Measurements from ENCODE around the gene YEATS2. TPM values are rescaled to one million over a fixed set of nuclear protein-coding genes. Genes with fewer than 3 reads are reported as not detected.

Gene YEATS2
- total and polyA plus RNA-seq, 2 of the 4 experiments (the other 2 are of a cell fraction), result 30.1 to 43.0 TPM

DNA sequence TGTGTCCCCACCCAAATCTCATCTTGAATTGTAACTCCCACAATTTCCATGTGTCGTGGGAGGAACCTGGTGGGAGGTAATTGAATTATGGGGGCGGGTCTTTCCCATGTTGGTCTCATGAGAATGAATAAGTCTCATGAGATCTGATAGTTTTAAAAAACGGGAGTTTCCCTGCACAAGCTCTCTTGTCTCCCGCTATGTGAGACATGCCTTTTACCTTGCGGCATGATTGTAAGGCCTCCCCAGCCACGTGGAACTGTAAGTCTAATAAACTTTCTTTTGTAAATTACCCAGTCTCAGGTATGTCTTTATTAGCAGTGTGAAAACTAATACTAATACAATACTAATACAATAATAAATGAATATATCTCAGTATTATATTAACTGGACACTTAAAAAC is 9.9 kb upstream of the YEATS2 start:
- ChIA-PET POLR2A (ENCODE audit: unreplicated experiment) (no interaction called here), CTCF (interaction anchor here (0.9 kb wide), 1 partner anchor 9 kb away, joined by 3 read pairs; no protein-coding TSS in a partner anchor)
- H4K8ac ChIP-seq (ENCODE audit: low read depth in 2 of 2, low read length in 2 of 2), result no peak overlapping the region

More for the DNA sequence above, 9.9 kb upstream of the YEATS2 start:
- H3K9me3 ChIP-seq (ENCODE audit: control insufficient read depth, insufficient read depth, low read length), result no peaks in the 10 kb centered on the region
- no peak overlapping the region for H2BK120ac ChIP-seq (ENCODE audit: low read depth, low read length)
- no peak overlapping the region for H2AK5ac ChIP-seq (ENCODE audit: low read depth, low read length)
- H3K4me2 ChIP-seq (ENCODE audit: low read depth, low read length), result no peak overlapping the region
- H3K9ac ChIP-seq (ENCODE audit: low read depth, low read length), result no peak overlapping the region
- no peak overlapping the region for H3K4ac ChIP-seq (ENCODE audit: low read depth, low read length)
- H3K4me3 ChIP-seq (ENCODE audit: insufficient read depth, low read depth, low read length), result no peak overlapping the region
- no peaks in the 10 kb centered on the region for H3K27me3 ChIP-seq (ENCODE audit: control insufficient read depth, insufficient read depth, low read length)
- no peak overlapping the region for H4K5ac ChIP-seq (ENCODE audit: low read depth, low read length)
- TF ChIP-seq CHD1 (IDR thresholded peaks at IDR 0.05; ENCODE audit: low read depth, low read length) (no peak), MXI1 (IDR thresholded peaks at IDR 0.05; ENCODE audit: borderline replicate concordance, low read depth, low read length) (no peak), FOS (IDR thresholded peaks at IDR 0.05; ENCODE audit: low read depth, low read length) (no peak), SMC3 (IDR thresholded peaks at IDR 0.05; ENCODE audit: low read depth, low read length) (no peak), MAFK (IDR thresholded peaks at IDR 0.05; ENCODE audit: low read depth, low read length) (no peak), MAZ (IDR thresholded peaks at IDR 0.05; ENCODE audit: borderline replicate concordance, low read depth, low read length) (no peak), NFE2L2 (IDR thresholded peaks at IDR 0.05; ENCODE audit: low read depth, low read length) (no peak), CTCF (conservative IDR thresholded peaks at IDR 0.05; ENCODE audit: low read depth, low read length) (no peak), RAD21 (IDR thresholded peaks at IDR 0.05; ENCODE audit: low read length) (no peak), CEBPB (IDR thresholded peaks at IDR 0.05; ENCODE audit: low read depth, low read length) (no peak), BHLHE40 (IDR thresholded peaks at IDR 0.05; ENCODE audit: low read depth, low read length) (no peak), RCOR1 (IDR thresholded peaks at IDR 0.05; ENCODE audit: insufficient replicate concordance, low read length) (no peak), POLR2A (IDR thresholded peaks at IDR 0.05; ENCODE audit: low read depth, low read length) (no peak), RFX5 (IDR thresholded peaks at IDR 0.05; ENCODE audit: low read depth, low read length) (no peak)
- TF ChIP-seq, protein P1, sequence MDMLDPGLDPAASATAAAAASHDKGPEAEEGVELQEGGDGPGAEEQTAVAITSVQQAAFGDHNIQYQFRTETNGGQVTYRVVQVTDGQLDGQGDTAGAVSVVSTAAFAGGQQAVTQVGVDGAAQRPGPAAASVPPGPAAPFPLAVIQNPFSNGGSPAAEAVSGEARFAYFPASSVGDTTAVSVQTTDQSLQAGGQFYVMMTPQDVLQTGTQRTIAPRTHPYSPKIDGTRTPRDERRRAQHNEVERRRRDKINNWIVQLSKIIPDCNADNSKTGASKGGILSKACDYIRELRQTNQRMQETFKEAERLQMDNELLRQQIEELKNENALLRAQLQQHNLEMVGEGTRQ (IDR thresholded peaks at IDR 0.05; ENCODE audit: low read depth, low read length), result no peak
- TF ChIP-seq, protein P2, sequence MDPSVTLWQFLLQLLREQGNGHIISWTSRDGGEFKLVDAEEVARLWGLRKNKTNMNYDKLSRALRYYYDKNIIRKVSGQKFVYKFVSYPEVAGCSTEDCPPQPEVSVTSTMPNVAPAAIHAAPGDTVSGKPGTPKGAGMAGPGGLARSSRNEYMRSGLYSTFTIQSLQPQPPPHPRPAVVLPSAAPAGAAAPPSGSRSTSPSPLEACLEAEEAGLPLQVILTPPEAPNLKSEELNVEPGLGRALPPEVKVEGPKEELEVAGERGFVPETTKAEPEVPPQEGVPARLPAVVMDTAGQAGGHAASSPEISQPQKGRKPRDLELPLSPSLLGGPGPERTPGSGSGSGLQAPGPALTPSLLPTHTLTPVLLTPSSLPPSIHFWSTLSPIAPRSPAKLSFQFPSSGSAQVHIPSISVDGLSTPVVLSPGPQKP (IDR thresholded peaks at IDR 0.05; ENCODE audit: borderline replicate concordance, low read depth, low read length), result no peak
- H4K20me1 ChIP-seq (ENCODE audit: insufficient read depth, low read length), result no peaks in the 10 kb centered on the region
- BruUV-seq (replicated peaks), result no TSS peak
- no peaks in the 10 kb centered on the region for H3K79me1 ChIP-seq (ENCODE audit: low read depth in 1 of 2, low read length in 2 of 2)
- DNase-seq, result no peak
- no peaks in the 10 kb centered on the region for H3K9me1 ChIP-seq (ENCODE audit: insufficient read depth, low read length)
- no peak overlapping the region for H4K91ac ChIP-seq (ENCODE audit: insufficient read depth, low read depth, low read length)
- H2BK5ac ChIP-seq (ENCODE audit: low read depth, low read length, poor library complexity, severe bottlenecking), result no peak overlapping the region
- H3K36me3 ChIP-seq (ENCODE audit: control insufficient read depth, insufficient read depth, low read length), result no peaks in the 10 kb centered on the region
- H3K56ac ChIP-seq (ENCODE audit: extremely low read depth, insufficient read depth, low read length), result no peak overlapping the region
- 0 out of 2 replicates have a peak, but pooled peaks cover 2% of the 10 kb centered on the region for H3K4me1 ChIP-seq (ENCODE audit: control insufficient read depth, insufficient read depth, low read length)
- dilution Hi-C loops (cut with HindIII; ENCODE audit: low sequenced_read_pairs, unreplicated experiment) (no loop called here), intact Hi-C loops (cut with micrococcal nuclease) (no loop called here), in situ Hi-C loops (cut with MboI; ENCODE audit: low sequenced_read_pairs) (no loop called here)
- no peak overlapping the region for H2AFZ ChIP-seq (replicated peaks; ENCODE audit: low read length, poor library complexity)
- H2BK15ac ChIP-seq (ENCODE audit: low read depth, low read length), result no peak overlapping the region
- ATAC-seq (ENCODE audit: low read depth), result no peak
- H3K23ac ChIP-seq (ENCODE audit: low read depth, low read length), result no peak overlapping the region
- H3K18ac ChIP-seq (ENCODE audit: low read depth, low read length), result no peak overlapping the region
- H2BK20ac ChIP-seq (ENCODE audit: low read depth, low read length), result no peak overlapping the region
- WGBS, 2 experiments (ENCODE audit: extremely low coverage in 2 of 2, insufficient read length in 1 of 2), result no CpG with 5 or more reads among the region's 6 CpGs
- no peak overlapping the region for H3K27ac ChIP-seq (ENCODE audit: insufficient read depth, low read length)
- no peak overlapping the region for H3K14ac ChIP-seq (replicated peaks; ENCODE audit: low read depth, low read length)
- H2AK9ac ChIP-seq (replicated peaks; ENCODE audit: low read depth, low read length, poor library complexity), result no peak overlapping the region

Measured in IMR-90 (cell line).